ENCODE results near the gene TNK1. TPM values are rescaled to one million over a fixed set of nuclear protein-coding genes. Genes with fewer than 3 reads are reported as not detected.
A peak's percentile ranks its signal among the peaks of the same experiment; 100 is the strongest.
"Not testable (repeated sequence)": the region's sequence is repeated elsewhere in the genome, so short reads cannot be mapped to it uniquely, and the experiment has no call there.

TNK1 gene
- total RNA-seq, result 0.21 and 0.43 TPM in 2 replicates
- long read RNA-seq, result 0 reads

DNA sequence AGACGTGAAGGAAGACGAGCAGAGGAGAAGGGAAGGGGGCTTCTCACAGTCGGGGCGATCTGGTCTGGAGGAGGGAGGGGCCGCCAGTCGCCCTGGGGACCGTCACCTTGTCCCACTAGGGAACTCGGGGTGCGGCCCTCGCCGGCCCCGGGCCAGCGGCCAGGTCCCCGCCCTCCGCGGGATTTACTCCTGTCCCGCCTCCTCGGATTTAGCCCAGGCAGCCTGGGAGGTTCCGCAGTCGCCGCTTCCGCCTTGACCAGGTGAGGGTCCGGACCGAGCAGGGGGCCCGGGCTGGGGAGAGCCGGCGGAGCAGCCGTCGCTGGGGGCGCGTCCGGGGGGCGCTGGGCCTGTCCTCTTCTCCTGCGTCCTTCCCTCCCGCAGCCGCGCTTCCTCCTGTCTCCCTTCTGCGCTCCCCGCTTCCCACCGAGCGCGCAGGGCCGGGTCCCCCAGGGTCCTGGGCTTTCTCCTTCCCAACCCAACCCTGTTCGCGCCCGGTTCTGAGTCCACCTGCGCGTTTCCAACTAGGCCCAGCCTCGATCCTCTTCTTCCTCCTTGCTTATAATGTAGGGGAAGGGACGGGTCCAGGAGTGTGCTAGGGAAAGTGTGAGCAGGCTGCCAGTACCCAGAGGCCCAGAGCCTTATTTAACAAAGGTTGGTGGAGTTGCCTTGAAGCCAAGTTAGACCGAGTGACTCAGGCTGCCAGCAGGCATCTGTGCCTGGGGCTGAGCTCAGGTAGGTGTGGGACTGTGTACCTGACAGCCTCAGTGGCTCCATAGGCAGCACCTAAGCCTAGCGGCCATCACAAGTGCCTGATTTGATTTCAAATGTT, at the start of gene TNK1:
Gene TNK1 (plus strand): TSS at position 235 of the 829 bp plus-strand sequence. CDS start 1,838 bp downstream, outside the sequence.
- no peak for DNase-seq (ENCODE audit: low read depth, low spot score)
- Mint-ChIP-seq H3K36me3 (ENCODE audit: low read depth) (peaks cover 5% of the 10 kb centered on the region), H3K27me3 (ENCODE audit: low read depth) (peaks cover 78% of the 10 kb centered on the region), H3K4me1 (peaks cover 11% of the 10 kb centered on the region), H3K27ac (ENCODE audit: unreplicated experiment) (no peak within 1 kb of the TSS), H3K9me3 (peaks cover 6% of the 10 kb centered on the region), H3K4me3 (peak within 1 kb of the TSS; percentile 73)
- no peak for TF ChIP-seq CTCF (conservative IDR thresholded peaks at IDR 0.05)

DNA sequence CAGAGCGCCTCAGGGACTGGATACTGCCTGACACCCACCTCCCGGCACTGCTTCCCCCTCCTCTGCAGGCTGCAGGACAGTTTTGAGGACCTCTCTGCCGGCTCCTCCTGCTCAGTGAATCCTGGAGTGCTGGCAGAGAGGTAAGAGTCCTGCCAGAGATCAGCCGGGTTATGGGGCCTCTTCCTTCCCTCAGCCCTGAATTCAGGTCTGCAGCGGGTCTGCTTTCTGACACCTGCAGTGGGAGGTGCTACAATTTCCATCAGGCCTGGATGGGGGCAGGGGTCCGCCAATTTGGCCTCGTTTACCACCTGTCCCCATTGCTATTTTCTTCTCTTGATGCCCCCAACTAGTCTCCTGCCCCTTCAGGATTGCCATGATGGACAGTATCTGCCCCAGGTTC, 48.8 kb upstream of the TNK1 start:
- Mint-ChIP-seq H3K27me3 (ENCODE audit: low read depth) (no peaks in the 10 kb centered on the region), H3K27ac (ENCODE audit: unreplicated experiment) (no peak overlapping the region), H3K4me1 (peaks cover 22% of the 10 kb centered on the region), H3K9me3 (no peaks in the 10 kb centered on the region), H3K4me3 (peak overlapping the region; percentile 20), H3K36me3 (ENCODE audit: low read depth) (no peaks in the 10 kb centered on the region)
- DNase-seq (ENCODE audit: low read depth, low spot score), result no peak
- no peak for TF ChIP-seq CTCF (conservative IDR thresholded peaks at IDR 0.05)

DNA sequence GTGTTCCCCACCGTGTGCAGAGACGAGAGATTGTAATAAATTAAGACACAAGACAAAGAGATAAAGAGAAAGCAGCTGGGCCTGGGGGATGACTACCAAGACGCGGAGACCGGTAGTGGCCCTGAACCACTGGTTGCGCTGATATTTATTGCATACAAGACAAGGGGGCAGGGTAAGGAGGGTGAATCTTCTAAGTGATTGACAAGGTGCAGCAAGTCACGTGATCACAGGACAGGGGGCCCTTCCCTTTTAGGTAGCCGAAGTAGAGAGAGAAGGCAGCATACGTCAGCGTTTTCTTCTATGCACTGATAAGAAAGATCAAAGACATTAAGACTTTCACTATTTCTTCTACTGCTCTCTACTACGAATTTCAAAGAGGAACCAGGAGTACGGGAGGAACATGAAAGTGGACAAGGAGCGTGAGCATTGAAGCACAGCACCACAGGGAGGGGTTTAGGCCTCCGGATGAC, 48.3 kb upstream of the TNK1 start:
- peaks cover 22% of the 10 kb centered on the region for H3K4me1 Mint-ChIP-seq
- H3K9me3 Mint-ChIP-seq; H3K36me3 Mint-ChIP-seq (ENCODE audit: low read depth); DNase-seq (ENCODE audit: low read depth, low spot score); H3K27me3 Mint-ChIP-seq (ENCODE audit: low read depth); H3K27ac Mint-ChIP-seq (ENCODE audit: unreplicated experiment): not testable (repeated sequence)
- H3K4me3 Mint-ChIP-seq, result peak overlapping the region; percentile 20

GRCh38 chr17:7334938-7335538, 45.9 kb upstream of the TNK1 start:
- TF ChIP-seq CTCF (conservative IDR thresholded peaks at IDR 0.05), result no peak
- Mint-ChIP-seq H3K4me1 (peaks cover 2% of the 10 kb centered on the region), H3K27me3 (ENCODE audit: low read depth) (no peaks in the 10 kb centered on the region), H3K36me3 (ENCODE audit: low read depth) (no peaks in the 10 kb centered on the region), H3K27ac (ENCODE audit: unreplicated experiment) (no peak overlapping the region), H3K9me3 (no peaks in the 10 kb centered on the region), H3K4me3 (no peak overlapping the region)
- DNase-seq (ENCODE audit: low read depth, low spot score), result no peak

GRCh38 chr17:7335765-7336164, 45.1 kb upstream of the TNK1 start:
- not testable (repeated sequence) for H3K9me3 Mint-ChIP-seq; H3K36me3 Mint-ChIP-seq (ENCODE audit: low read depth); H3K27me3 Mint-ChIP-seq (ENCODE audit: low read depth); H3K4me1 Mint-ChIP-seq; H3K4me3 Mint-ChIP-seq; DNase-seq (ENCODE audit: low read depth, low spot score)
- peak overlapping the region; percentile 35 for H3K27ac Mint-ChIP-seq (ENCODE audit: unreplicated experiment)

DNA sequence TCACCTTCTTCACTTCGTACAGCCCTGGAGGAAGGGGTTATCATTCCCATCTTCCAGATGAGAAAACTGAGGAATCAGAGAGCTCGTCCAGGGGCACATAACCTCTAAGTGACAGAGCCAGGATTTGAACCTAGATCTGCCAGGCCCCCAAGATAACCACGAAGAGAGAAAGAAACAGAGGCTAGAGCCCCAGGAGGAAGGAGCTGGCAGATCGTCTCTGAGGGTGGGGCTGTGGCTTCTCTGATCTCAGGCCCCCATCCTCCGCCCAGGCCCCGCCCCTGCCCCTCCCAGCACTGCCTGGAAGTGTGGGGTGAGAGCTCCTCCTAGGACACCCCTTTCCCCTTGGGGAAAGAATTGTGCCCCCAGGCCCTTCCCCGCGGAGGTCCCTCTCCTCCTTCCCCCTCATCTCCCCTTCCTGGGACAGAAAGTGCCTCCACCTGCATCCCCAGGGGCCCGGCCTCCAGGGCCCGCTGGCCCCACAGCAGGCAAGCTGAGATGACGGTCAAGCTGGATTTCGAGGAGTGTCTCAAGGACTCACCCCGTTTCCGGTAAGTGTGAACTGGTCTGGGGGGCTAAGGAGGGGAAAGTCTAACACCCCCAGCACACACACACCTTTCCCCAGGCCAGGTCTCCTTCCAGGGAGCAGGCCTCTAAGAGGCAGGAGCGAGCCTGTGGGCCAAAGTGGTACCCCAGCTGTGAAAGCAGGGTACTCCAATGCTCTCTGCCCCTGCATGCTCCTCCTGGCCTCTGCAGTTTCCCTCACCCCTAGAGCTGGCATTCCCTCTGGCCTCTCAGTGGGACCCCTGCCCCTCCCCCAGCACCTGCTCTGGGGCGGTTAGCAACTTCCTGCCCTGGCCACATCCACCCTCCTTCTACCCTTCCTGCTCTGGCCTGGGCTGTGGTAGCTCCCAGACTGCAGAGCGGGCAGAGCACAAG, 44.4 kb upstream of the TNK1 start, which contains the start of gene ACAP1:
Gene ACAP1 (plus strand): TSS at position 290 of the 936 bp plus-strand sequence. CDS start 206 bp downstream, at position 496.
- Mint-ChIP-seq H3K36me3 (ENCODE audit: low read depth) (no peaks in the 10 kb centered on the region), H3K4me3 (no peak within 1 kb of the TSS), H3K27me3 (ENCODE audit: low read depth) (peaks cover 2% of the 10 kb centered on the region), H3K27ac (ENCODE audit: unreplicated experiment) (peak within 1 kb of the TSS; percentile 35), H3K4me1 (no peaks in the 10 kb centered on the region), H3K9me3 (no peaks in the 10 kb centered on the region)
- no peak for DNase-seq (ENCODE audit: low read depth, low spot score)
- no peak for TF ChIP-seq CTCF (conservative IDR thresholded peaks at IDR 0.05)

GRCh38 chr17:7337600-7337999, 43.3 kb upstream of the TNK1 start:
- H3K36me3 Mint-ChIP-seq (ENCODE audit: low read depth); H3K27me3 Mint-ChIP-seq (ENCODE audit: low read depth); H3K4me3 Mint-ChIP-seq; H3K9me3 Mint-ChIP-seq; H3K27ac Mint-ChIP-seq (ENCODE audit: unreplicated experiment); H3K4me1 Mint-ChIP-seq; DNase-seq (ENCODE audit: low read depth, low spot score): not testable (repeated sequence)

Data from neural crest cell (in vitro differentiated cells).